Lung (tissue), 12 donors: Measurements from ENCODE around the gene TOLLIP. TPM values are rescaled to one million over a fixed set of nuclear protein-coding genes. Genes with fewer than 3 reads are reported as not detected.

Experiments
- ATAC-seq: fragments of 200-7000 bp; cut with Tn5 transposase; one replicate; pipeline ENCODE4 v1.9.1; 2020; ENCODE audit warnings: moderate number of reproducible peaks; ENCODE audit not compliant: insufficient read depth, low FRiP score
- DNase-seq, 3 donors: peaks; one replicate each; pipeline ENCODE4 v3.0.0-alpha.2; 2013 to 2017
- H3K27ac ChIP-seq, 2 donors: one replicate each; pipeline ENCODE4 v1.5.1; 2013; ENCODE audit warnings: mild to moderate bottlenecking in 2 of 2, moderate library complexity in 2 of 2, control low read depth in 1 of 2, inconsistent platforms in 1 of 2, low read depth in 1 of 2, low read length in 1 of 2
- H3K27me3 ChIP-seq, 3 donors: one replicate each; pipeline ENCODE4 v1.5.1; 2013; ENCODE audit warnings: low read length in 2 of 3; ENCODE audit not compliant: control insufficient read depth in 3 of 3, insufficient read depth in 3 of 3
- H3K36me3 ChIP-seq, 4 donors: one replicate each; pipeline ENCODE4 v1.5.1; 2013; ENCODE audit warnings: low read length in 4 of 4, mild to moderate bottlenecking in 1 of 4, moderate library complexity in 1 of 4; ENCODE audit not compliant: control insufficient read depth in 4 of 4, insufficient read depth in 4 of 4
- H3K4me1 ChIP-seq, 5 donors: one replicate each; pipeline ENCODE4 v1.5.1; 2013; ENCODE audit warnings: low read length in 5 of 5, mild to moderate bottlenecking in 2 of 5, moderate library complexity in 1 of 5; ENCODE audit not compliant: control insufficient read depth in 5 of 5, insufficient read depth in 5 of 5
- H3K4me3 ChIP-seq: one replicate; pipeline ENCODE4 v1.5.1; 2013; ENCODE audit warnings: mild to moderate bottlenecking, control low read depth, moderate library complexity
- H3K9ac ChIP-seq, 2 donors: one replicate each; pipeline ENCODE4 v1.5.1; 2013; ENCODE audit warnings: low read length in 2 of 2, control low read depth in 1 of 2; ENCODE audit not compliant: insufficient read depth in 1 of 2
- H3K9me3 ChIP-seq, 4 donors: one replicate each; pipeline ENCODE4 v1.5.1; 2013; ENCODE audit warnings: low read length in 3 of 4, mild to moderate bottlenecking in 1 of 4, moderate library complexity in 1 of 4; ENCODE audit not compliant: control insufficient read depth in 4 of 4, insufficient read depth in 3 of 4
- CTCF ChIP-seq: IDR thresholded peaks from 2 replicates; pipeline ENCODE4 v1.5.1; 2012; ENCODE audit warnings: mild to moderate bottlenecking; ENCODE audit errors: control extremely low read depth, extremely low read depth
- WGBS, 2 donors: extraction: QIAGEN DNeasy Blood & Tissue Kit; methylation state at CpG; one replicate each; pipeline ENCODE4 v1.1.7; 2013; 5-methylcytosine and 5-hydroxymethylcytosine counted together
- polyA plus RNA-seq, 2 donors: library from polyadenylated mRNA; stranded (reverse); fragments of 200-250 nt; gene quantifications; one replicate each; pipeline ENCODE4 v1.2.1, GENCODE V29; 2013
- total RNA-seq, 2 donors: library from RNA; depleted of rRNA in 1 of 2; stranded (reverse); fragments of >200 nt in 1 of 2; gene quantifications; one replicate each; pipeline ENCODE4 v1.2.1, GENCODE V29; 2014 to 2021
- donor health status: control.
- donor health status: control.
- donor health status: Bipolar disorder and iron deficiency.
- donor health status: healthy.
- donor health status: DM: yes; HTN: yes; CAD: no.

The TOLLIP gene
- total and polyA plus RNA-seq, 4 donors, result 26.9 to 79.4 (median 43.4) TPM

GRCh38 chr11:1356478-1356960 is 47.1 kb upstream of the TOLLIP start:
- Histone ChIP-seq H3K9me3 (no peaks in the 10 kb centered on the region), H3K27ac (no peak overlapping the region), H3K36me3 (no peaks in the 10 kb centered on the region), H3K4me3 (no peak overlapping the region), H3K27me3 (no peaks in the 10 kb centered on the region), H3K9ac (no peak overlapping the region), H3K4me1 (peaks cover 0 to 5% (median 0%) of the 10 kb centered on the region in 5 donors)
- ATAC-seq (no peak), DNase-seq (no peak)
- WGBS, 2 donors, result 83 to 91% methylated on average over 13 of the region's 13 CpGs
- no peak for TF ChIP-seq CTCF

GRCh38 chr11:1356007-1356435 is 46.6 kb upstream of the TOLLIP start:
- WGBS, 2 donors, result 45 to 63% methylated on average over 14 of the region's 14 CpGs
- DNase-seq, result no peak
- no peak for TF ChIP-seq CTCF

DNA sequence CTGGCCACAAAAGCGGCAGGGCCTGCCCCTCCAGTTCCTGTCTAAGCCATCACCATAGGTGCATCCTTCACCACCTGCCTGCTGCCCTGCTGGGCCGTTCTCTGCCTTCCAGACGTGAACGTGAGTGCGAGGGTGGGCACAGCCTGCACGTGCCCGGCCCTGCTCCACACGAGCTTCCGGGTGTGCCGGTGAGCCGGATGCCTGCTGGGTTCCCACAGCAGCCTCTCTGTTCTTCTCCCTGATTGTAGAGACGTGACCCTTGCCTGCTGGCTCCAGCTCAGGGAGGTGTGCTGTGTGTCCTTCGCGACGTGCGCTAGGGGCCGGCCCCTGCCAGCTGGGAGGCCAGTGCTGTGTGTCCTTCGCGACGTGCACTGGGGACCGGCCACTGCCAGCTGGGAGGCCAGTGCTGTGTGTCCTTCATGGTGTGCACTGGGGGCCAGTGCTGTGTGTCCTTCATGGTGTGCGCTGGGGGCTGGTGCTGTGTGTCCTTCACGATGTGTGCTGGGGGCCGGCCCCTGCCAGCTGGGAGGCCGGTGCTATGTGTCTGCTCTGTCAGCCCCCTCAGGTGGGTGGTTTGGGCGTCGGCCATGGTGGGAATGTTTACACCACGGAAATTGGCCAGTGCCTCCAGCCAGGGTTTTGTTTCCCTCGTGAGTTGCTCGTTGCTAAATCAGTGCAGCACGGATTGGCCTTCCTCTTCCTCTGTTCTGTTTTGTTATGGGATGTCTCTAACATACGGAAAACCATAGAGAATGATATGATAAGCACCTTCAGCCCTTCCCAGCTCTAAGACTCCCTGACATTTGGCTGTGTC is 44.9 kb upstream of the TOLLIP start:
- 77 to 79% methylated on average over 32 of the region's 32 CpGs for WGBS, 2 donors
- H3K4me1 ChIP-seq, result peaks cover 0 to 5% (median 0%) of the 10 kb centered on the region in 5 donors
- no peaks in the 10 kb centered on the region for H3K36me3 ChIP-seq
- ATAC-seq (no peak), DNase-seq (no peak)
- no peak overlapping the region for H3K4me3 ChIP-seq
- peaks cover 0 to 3% (median 0%) of the 10 kb centered on the region in 3 donors for H3K27me3 ChIP-seq
- no peaks in the 10 kb centered on the region for H3K9me3 ChIP-seq
- H3K27ac ChIP-seq, result no peak overlapping the region
- H3K9ac ChIP-seq, result no peak overlapping the region
- no peak for TF ChIP-seq CTCF

More at GRCh38 chr11:1356007-1356435, 46.6 kb upstream of the TOLLIP start:
- Histone ChIP-seq H3K27me3 (no peaks in the 10 kb centered on the region), H3K4me3 (no peak overlapping the region), H3K4me1 (peaks cover 0 to 5% (median 0%) of the 10 kb centered on the region in 5 donors), H3K36me3 (no peaks in the 10 kb centered on the region), H3K27ac (no peak overlapping the region), H3K9ac (no peak overlapping the region), H3K9me3 (no peaks in the 10 kb centered on the region)
- ATAC-seq, result no peak
